Measurements from ENCODE around the gene GRPR.

Gene GRPR

GRCh38 chrX:16186380-16187007 lies 63.1 kb downstream of the GRPR start:
- no peak for FAIRE-seq

- no peak for FAIRE-seq
These were observed 63.8 kb downstream of the GRPR start for GRCh38 chrX:16187024-16187760.

GRCh38 chrX:16188687-16189086 lies 65.3 kb downstream of the GRPR start:
- FAIRE-seq = no peak

- FAIRE-seq = peak; percentile 10
These were observed 68.2 kb downstream of the GRPR start for GRCh38 chrX:16191605-16192004.

- no peak for FAIRE-seq
These were observed 73.5 kb downstream of the GRPR start for GRCh38 chrX:16196829-16197228.

- no peak for FAIRE-seq
These were observed 76.0 kb downstream of the GRPR start for GRCh38 chrX:16199343-16199742.

GRCh38 chrX:16202943-16203342 lies 79.6 kb downstream of the GRPR start:
- no peak for FAIRE-seq
